ENCODE measurements around the gene ADGRV1.
"Not testable (repeated sequence)": the region's sequence is repeated elsewhere in the genome, so short reads cannot be mapped to it uniquely, and the experiment has no call there.

Gene ADGRV1

GRCh38 chr5:90985341-90985740, 426.7 kb downstream of the ADGRV1 start:
- no peak for DNase-seq (ENCODE audit: low spot score)

- DNase-seq (ENCODE audit: low spot score), result no peak
Observed at GRCh38 chr5:90987726-90988125, 429.1 kb downstream of the ADGRV1 start.

GRCh38 chr5:90991201-90991600, 432.6 kb downstream of the ADGRV1 start:
- DNase-seq (ENCODE audit: low spot score), result no peak

GRCh38 chr5:90994796-90995195, 436.2 kb downstream of the ADGRV1 start:
- no peak for DNase-seq (ENCODE audit: low spot score)

- DNase-seq (ENCODE audit: low spot score), result no peak
Observed at GRCh38 chr5:90996089-90996488, 437.5 kb downstream of the ADGRV1 start.

GRCh38 chr5:90997082-90997481, 438.5 kb downstream of the ADGRV1 start:
- DNase-seq (ENCODE audit: low spot score), result no peak

GRCh38 chr5:91000743-91001142, 442.1 kb downstream of the ADGRV1 start:
- DNase-seq (ENCODE audit: low spot score), result no peak

- no peak for DNase-seq (ENCODE audit: low spot score)
Observed at GRCh38 chr5:91006713-91007112, 448.1 kb downstream of the ADGRV1 start.

GRCh38 chr5:91007251-91007650, 448.7 kb downstream of the ADGRV1 start:
- no peak for DNase-seq (ENCODE audit: low spot score)

GRCh38 chr5:91007780-91008402, 449.3 kb downstream of the ADGRV1 start:
- no peak for DNase-seq (ENCODE audit: low spot score)

- DNase-seq (ENCODE audit: low spot score), result no peak
Observed at GRCh38 chr5:91010090-91010489, 451.5 kb downstream of the ADGRV1 start.

- no peak for DNase-seq (ENCODE audit: low spot score)
Observed at GRCh38 chr5:91011029-91011428, 452.4 kb downstream of the ADGRV1 start.

- DNase-seq (ENCODE audit: low spot score), result not testable (repeated sequence)
Observed at GRCh38 chr5:91012867-91013266, 454.3 kb downstream of the ADGRV1 start.

GRCh38 chr5:91016322-91016721, 457.7 kb downstream of the ADGRV1 start:
- no peak for DNase-seq (ENCODE audit: low spot score)

GRCh38 chr5:91016954-91017700, 458.5 kb downstream of the ADGRV1 start:
- DNase-seq (ENCODE audit: low spot score), result no peak

- DNase-seq (ENCODE audit: low spot score), result no peak
Observed at GRCh38 chr5:91018200-91018599, 459.6 kb downstream of the ADGRV1 start.

GRCh38 chr5:91018712-91019371, 460.2 kb downstream of the ADGRV1 start:
- DNase-seq (ENCODE audit: low spot score), result no peak

- no peak for DNase-seq (ENCODE audit: low spot score)
Observed at GRCh38 chr5:91020065-91020800, 461.6 kb downstream of the ADGRV1 start.

- DNase-seq (ENCODE audit: low spot score), result no peak
Observed at GRCh38 chr5:91022518-91022917, 463.9 kb downstream of the ADGRV1 start.

GRCh38 chr5:91024206-91024605, 465.6 kb downstream of the ADGRV1 start:
- no peak for DNase-seq (ENCODE audit: low spot score)

GRCh38 chr5:91024727-91025126, 466.1 kb downstream of the ADGRV1 start:
- no peak for DNase-seq (ENCODE audit: low spot score)

GRCh38 chr5:91025449-91025848, 466.9 kb downstream of the ADGRV1 start:
- DNase-seq (ENCODE audit: low spot score), result no peak

- no peak for DNase-seq (ENCODE audit: low spot score)
Observed at GRCh38 chr5:91025956-91026355, 467.4 kb downstream of the ADGRV1 start.
